Ammon's horn (tissue), 1 donor: Measurements from ENCODE around the gene PCARE.
A peak's percentile ranks its signal among the peaks of the same experiment; 100 is the strongest.

Source experiments
- DNase-seq: peaks from one replicate; pipeline ENCODE4 v3.0.0-alpha.2; 2016; ENCODE audit warnings: low spot score

The PCARE gene

DNA sequence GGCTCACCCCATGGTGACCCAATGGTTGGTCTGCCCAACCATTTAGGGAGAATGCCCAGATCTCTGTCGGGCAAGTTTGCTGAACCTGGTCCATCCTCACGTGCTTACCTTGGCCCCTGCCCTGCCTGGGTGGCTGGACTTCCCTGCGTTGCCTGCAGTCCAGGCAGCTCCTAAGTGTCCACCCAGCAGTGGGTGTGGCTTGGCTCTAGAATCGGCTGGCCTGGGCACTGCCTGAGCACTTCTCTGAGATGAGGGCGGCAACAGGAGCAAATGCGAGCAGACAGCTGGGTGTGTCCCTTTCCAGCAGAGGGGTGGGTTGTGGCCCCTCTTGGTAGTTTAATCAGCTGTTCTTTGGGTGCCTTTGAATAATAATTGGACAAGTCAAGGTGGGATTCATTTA is 11.3 kb downstream of the PCARE start:
- DNase-seq = no peak

DNA sequence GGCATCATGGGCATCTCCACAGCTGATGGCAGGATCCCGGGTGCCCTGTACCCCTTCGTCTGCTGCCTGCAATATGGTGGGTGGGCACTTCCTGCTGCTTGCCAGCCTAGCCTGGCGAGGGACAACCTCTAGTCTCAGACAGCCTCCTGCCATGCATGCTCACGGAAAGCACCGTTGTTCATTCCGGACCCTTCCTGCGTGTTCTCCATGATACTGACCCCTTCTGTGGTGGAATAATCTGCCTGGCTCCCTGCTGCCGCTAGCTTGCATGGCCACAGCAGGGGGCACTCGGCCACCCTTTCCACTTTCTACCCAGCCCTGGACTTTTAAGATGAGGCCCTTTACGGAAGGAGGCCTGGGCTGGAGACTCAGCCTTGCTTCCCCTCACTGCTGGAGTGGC is 12.0 kb downstream of the PCARE start:
- no peak for DNase-seq

DNA sequence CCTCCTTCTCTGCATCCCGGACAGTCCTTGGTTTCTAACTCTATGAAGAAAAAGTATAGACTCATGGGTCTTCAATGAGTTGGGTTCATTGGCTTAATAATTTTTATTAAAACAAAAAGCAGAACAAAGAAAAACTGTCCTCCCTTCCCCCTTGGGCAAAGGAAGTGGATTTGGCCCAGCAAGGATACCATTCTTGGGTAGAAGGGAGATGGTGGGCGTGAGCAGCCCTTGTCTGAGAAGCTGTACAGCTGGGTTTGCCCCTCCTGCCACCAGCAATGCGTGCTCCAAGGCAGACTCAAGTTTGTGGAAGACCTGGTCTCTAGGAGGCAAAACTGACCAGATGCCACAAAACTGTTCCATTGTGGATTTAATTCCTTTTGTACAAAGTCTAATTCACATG is 12.7 kb downstream of the PCARE start:
- DNase-seq = no peak

DNA sequence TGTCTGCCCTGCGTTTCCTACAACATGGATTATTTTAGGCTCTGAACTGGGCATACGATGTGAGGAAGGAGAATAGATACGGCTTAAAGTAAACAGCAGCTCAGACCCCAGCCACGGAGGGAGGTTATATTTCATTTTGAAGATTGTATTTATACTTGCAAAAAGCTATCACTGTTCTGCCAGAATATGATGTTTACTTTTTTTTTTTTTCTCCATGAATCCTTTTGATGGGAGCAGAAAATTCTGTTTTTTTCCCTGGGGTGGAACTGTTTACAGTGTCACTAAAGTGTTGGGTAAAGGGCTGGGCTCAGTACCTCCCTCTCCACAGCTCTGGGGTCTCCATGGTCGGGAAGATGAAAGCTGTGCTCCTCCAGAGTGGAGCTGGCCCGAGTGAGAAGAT is 13.1 kb downstream of the PCARE start:
- no peak for DNase-seq

DNA sequence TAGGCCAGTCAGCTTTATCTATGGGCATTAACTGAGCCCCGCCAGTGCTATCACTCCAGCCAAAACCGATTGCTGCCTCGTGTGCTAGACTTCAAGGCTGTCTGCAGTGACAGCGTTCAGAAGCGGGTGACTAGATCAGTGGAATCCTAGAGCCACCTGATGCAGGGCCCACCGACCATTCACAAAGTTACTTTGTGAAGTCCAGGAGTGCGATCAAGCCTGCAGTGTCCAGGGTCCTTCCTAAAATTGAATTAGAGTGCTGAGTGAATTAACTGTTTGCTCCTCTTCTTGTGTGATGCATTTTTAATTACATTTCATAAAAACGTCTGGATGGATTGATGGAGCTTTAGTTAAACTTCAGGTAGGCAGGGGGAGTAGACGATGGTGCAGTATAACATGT is 13.9 kb downstream of the PCARE start:
- no peak for DNase-seq

DNA sequence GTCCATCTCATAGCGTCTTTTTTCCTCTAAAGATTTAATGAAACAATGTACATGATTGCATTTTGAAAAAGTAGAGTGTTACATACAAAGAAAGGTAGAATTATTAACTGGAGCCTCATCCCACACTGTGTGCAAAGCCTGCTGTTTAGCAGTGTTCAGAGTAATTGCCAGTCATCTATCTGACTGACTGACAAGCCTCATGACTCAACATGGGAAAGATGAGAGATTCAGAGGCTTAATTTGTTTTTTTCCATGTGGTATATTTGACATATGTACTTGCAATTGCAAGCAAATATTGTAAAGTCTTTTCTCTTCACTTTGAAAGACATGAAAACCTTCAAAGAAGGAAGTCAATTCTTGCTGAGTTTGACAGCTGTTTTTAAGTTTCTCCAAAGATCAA is 14.7 kb downstream of the PCARE start:
- no peak for DNase-seq

DNA sequence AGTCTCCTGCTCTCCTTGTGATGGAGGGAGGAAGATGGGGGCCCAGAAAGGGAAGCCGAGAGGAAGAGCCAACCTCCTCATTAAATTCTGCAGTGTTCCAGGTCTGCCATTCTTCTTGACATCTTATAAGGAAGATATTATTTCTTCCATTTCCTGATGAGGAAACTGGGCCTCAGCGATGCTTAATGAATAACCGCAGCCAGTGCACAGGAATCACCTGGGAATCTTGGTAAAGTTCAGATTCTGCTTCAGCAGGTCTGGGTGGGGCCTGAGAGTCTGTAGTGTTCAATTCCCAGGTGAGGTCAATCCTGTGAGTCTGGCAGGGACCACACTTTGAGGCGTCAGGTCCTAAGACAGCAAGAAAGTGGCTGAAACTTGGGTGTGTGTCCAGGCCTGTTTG is 17.3 kb downstream of the PCARE start:
- DNase-seq = no peak

DNA sequence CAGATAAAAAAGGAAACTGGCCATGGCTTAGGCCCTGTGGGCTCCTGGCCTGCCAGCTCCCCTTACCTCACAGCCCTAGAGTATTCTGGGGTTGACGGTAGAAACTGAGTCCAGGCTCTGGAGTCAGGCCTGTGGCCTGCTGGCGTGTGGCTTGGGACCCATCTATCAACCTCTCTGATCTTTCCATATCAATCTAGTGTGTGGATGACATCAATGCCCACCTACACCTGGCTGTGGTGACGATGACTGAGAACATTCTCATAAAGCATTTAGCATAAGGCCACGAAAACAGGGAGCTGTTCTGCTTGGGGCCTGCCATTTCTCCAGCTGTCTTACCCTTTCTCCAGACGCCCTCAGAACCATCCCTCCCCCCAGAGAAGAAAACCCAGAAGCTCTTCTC is 17.9 kb downstream of the PCARE start:
- DNase-seq = no peak

DNA sequence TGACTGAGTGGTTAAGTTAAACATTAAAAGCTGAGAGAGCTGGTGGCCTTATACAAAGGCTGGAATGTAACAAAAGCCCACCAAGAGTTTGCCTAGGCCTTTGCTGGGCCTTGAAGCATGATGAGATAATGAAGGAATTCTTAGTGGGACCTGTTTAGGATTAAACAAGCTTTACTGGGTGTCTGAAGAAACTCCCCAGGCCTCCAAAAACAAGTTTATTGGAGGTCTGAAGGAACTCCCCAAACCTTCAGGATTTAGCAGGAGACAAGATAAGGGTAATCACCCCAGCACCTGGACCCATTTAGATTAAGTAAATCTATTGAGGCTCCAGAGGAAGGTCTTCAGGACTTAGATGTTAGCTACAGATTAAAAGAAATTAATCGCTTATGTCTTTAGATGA is 18.7 kb downstream of the PCARE start:
- DNase-seq = no peak

DNA sequence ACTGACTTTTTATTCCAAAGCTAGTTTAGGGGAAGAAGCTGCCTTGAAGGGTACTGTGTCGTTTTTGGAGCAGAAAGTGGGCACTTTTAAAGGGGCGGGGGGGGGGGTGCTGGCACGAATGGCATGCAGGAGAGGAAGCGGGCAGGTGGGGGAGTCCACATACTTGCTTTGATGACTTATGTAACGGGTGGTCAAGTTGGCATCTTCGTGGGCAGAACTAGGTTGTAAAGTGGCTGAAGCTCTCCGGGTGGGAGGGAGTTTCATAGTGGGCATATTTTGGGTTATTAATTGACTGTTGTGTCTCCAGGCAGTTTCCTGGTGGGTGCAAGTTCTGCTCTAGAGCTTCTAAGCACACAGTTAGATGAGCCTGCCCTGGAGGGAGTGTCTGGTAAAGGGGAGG is 19.9 kb downstream of the PCARE start:
- no peak for DNase-seq

DNA sequence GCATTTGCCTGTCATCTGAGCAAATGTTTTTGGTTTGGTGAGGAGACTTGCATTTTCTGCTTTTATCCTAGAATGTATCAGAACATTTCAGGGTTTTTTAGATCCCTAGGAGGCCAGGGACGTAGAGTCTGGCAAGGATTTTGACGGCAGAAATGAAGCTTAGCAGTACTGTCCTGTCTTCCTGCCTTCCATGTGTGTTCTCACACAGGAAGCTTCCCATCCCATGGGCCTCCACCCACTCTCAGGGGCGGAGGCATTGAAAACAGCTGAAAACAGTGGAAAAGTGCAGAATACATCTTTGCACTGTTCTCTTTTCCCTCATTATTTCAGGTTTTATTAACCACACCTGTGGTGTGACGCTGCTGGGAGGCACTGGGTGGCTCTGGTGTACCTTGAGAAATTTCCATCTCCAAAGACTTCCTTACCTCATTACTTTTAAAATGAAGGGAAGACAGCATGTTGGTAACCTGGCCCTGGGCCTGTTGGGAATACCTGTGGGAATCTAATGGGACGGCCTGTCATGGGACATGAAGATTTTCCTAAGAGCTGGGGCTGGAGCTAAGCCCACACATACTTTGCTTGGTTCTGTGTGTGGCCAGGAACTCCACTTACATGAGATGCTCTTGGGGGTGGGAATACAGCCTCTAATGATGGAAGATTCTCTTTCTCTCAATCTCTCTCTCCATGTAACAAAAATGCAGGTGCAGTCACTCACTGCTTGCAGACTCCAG is 20.5 kb downstream of the PCARE start:
- no peak for DNase-seq

DNA sequence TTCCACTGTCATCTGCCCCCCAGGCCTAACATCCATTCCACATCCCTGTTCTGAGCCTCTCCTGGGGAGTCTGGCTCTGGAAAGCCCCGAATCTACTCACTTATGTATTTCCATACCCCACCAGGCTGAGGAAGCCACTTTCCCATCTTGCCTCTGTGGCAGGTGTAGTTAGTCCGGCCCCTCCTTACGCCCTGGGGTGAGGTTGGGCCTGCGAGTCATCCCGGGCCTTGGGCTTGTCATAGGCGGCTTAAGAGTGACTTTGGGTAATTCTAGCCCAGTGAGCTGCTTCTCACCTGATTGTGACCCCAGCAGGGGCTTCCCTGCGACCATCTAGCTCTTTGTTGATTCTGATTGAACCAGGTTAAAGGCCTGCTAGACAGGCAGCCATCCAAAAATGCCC is 21.1 kb downstream of the PCARE start:
- DNase-seq = no peak

DNA sequence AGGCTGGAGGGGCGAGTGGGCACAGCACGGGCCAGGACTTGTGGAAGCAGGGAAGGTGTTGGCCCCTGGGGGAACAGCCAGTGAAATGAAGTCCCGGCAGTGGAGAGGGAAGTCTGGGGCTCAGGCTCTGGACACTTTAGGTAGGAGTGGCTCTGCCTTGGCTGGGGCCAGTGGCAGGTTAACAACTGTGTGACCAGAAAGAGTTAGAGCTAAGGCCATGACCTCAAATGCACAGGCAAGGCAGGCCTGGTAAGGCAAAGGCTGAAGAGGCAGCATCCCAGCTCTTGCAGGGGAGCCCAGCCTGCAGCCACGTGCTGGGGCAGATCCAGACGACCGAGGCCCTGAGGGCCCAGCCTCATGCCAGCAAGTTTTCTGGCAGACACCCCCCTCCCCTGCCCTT is 21.5 kb downstream of the PCARE start:
- no peak for DNase-seq

DNA sequence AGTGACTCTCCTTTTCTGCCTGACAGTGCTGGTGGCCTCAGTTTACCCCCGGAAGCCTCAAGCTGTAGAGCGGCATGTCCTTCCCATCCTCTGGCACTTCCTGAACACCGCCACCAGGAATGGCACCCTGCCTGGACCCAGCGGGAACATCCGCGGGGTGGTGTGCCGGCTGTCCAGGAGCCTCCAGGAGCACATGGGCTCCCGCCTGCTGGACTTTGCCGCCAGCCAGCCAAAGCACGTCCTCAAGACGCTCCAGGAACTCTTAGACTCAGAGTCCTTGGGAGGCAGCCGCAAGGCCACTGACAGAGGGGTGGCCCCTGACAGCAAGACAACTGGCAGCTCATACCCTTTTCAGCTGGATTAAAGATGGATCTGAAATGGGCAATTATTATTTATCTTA is 22.6 kb downstream of the PCARE start:
- no peak for DNase-seq

DNA sequence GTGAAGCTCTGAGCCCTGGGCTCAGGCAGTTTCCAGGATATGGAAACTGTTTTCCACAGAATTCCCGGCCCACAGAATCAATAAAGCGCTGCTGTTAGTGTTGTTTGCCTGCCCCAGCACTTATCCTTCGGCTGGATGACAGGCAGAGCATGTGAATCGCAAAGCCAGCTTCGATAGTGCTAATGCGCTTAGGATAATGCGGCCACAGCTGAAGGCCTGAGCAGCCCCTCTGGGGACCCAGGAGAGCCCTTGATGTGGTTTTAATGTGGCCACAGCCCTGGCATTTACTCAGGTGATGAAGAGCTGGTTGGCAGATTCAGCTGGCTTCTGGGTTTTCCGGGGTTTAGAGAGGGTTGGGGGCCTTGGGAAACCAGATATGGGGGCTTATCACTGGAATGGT is 23.7 kb downstream of the PCARE start:
- DNase-seq = no peak

DNA sequence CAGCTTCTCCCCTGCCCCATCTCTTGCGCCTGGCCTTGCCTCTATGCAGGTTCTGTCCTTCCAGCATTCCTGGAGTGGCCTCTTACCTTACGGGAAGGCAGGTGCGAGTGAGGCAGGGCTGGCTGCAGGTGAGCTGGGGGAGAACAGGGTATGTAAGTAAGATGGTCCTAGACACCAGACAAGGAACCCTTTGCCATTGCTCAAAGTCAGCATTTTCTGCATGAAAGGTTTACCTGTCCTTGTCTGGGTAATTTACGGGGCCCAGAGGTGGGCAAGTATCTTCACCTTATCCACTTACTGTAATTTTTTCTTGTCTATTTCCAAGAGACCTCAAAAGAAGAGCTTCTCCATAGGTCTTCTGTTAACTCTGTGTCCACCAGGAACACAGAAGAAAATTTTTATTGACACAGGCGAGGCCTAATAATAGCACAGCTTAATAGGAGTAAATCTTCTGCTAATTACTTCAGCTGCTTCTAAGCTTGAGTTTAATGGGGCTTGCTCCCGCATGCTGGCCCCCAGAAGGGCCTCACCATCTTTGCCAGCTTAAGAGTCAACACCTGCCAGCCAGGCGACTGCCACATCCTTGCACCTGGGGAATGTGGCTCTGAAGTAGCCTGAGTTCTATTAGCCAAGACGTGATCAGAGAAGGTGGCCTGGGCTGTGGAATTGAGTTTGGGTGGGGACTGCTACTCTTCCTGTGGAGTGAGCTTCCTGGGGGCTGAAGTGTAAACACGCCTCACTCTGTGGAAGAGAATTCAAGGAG is 27.1 kb downstream of the PCARE start:
- no peak for DNase-seq

DNA sequence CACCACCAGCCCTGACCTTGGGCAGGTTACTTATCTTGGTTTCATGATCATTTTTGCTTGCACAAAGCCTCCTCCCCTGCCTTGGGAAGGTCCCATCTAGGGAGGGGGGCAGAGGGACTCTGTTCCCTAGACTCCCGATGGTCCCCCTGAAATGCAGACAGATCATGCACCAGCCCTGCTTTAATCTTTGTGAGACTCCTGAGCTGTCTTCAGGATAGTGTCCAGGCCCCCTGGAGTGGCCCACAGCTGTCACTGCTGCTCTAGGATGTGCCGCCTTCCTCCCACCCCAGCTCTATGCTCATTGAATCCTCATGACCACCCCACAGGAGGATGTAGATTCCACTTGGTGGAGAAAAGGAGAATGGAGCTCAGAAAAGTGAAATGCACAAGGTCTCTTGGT is 28.0 kb downstream of the PCARE start:
- no peak for DNase-seq

DNA sequence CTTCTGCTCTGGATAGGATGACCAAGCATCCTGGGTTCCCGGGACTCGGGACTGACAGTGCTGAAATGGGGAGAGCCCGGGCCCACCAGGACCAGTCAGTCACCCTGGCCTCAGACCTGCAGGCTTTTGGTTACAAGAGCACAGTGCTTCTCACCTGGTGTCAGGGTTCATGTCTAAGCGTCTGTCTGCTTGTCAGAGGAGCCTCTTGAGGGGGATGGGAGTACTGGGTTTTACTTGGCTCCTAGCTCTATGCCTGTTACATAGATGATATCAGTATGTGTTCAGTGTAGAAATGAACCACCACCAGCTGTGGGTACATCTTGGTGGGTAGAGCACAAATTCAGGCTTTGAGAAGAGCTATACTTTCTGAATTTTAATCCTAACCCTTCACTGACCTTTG is 29.9 kb downstream of the PCARE start:
- no peak for DNase-seq

DNA sequence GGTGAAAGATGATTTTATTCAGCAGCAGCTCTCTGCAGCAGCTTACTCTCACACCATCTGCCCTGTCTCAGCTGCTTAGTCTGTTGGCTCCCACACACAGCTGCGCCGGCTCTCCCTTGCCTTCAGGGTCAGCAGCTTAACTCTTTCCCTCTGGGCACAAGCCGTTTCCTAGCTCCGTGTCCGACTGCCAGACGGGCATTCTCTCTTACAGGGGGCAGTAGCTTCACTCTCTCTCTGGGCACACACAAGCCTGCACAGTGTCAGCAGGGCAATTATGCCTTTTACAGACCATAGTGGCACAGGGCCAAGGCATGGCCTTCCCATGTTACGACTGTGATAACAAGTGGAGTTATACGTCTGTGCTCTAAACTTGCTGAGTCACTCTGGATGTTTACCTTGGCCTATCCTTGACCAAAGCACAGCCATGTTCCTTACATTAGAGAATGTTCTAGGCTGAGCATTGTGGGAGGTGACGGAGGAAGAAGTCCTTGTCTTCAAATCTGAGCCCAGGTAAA is 31.7 kb downstream of the PCARE start:
- peak; percentile 45 for DNase-seq

DNA sequence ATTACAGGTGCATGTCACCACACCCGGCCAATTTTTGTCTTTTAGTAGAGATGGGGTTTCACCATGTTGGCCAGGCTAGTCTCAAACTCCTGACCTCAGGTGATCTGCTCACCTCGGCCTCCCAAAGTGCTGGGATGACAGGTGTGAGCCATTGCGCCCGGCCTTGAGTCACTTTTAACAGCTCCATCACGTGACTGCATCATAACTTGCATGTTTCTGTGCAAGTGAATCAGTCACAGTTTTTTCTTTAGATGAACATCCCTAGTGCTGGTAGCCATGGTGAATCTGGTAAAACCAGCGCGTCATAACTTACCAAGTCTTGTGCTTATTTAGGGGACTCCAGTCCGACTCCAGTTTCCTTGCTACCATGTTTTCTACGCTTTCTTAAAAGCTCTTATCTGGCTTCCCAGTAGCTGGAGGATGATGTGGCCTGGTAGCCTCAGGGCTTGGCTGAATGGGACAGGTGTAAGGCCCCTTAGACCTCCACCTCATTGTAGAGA is 33.1 kb downstream of the PCARE start:
- no peak for DNase-seq

DNA sequence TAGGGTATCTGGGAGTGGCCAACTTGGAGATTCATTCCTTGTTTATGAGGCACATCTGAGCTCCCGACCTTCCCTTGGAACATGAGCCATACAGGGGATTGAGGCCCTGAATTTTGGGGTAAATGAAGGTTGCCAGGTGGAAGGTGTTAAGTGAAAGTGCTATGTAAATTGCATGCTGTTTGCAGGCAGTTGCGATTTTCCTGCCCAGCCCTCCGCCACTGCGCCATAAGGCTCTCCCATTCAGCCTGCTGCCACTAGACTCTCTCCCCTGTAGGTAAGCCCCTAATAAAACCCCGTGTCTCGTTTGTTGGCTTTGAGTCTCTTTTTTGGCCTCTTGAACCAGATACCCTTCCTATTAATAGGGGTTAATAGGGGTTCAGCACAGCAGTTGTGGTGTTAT is 33.8 kb downstream of the PCARE start:
- no peak for DNase-seq

DNA sequence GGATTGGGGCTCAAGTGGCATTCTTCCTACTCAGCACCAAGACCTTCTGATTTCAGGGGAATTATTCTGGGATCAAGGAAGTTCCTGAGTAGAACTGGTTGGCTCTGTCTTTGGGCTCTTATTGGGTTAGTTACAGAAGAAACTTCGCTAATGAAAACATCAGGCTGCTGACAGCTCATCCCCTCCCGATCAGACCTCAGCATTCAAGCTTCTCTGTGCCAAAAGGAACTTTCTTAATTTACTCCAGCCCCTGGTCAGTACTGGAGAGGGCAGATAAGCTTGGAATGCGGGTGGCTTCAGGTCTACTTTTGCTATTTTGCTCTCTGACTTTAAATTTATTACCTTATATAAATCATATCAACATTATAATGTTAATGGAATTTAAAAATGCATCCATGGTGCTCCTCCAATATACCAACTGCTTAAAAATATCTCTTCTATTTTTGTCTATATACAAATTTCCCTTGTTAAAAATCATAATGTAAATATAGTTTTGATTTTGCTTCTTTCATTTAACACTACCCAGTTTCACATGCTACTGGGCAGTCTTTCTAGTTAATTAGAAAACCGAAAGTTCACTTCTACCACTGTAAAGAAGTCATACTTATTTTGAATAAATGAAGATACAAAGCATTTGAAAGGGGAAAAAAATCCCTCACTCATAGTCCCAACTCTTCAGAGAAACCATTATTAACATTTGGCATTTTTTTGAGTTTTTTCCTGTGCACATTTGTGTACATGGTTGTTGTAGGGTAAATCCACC is 34.4 kb downstream of the PCARE start:
- no peak for DNase-seq
